ENCODE data around the gene TNIP1.

Gene TNIP1

GRCh38 chr5:151040211-151040747 lies 40.6 kb downstream of the TNIP1 start:
- no peak for DNase-seq (ENCODE audit: low read depth in 3 of 3)

GRCh38 chr5:151039665-151040064 lies 41.2 kb downstream of the TNIP1 start:
- DNase-seq (ENCODE audit: low read depth in 3 of 3): no peak

- DNase-seq (ENCODE audit: low read depth in 3 of 3): no peak
Observed at GRCh38 chr5:151038801-151039238, 42.0 kb downstream of the TNIP1 start.

GRCh38 chr5:151038412-151038745 lies 42.5 kb downstream of the TNIP1 start:
- DNase-seq (ENCODE audit: low read depth in 3 of 3): no peak

GRCh38 chr5:151037561-151038411 lies 43.0 kb downstream of the TNIP1 start:
- no peak for DNase-seq (ENCODE audit: low read depth in 3 of 3)

- DNase-seq (ENCODE audit: low read depth in 3 of 3): no peak
Observed at GRCh38 chr5:151036556-151036955, 44.3 kb downstream of the TNIP1 start.

- no peak for DNase-seq (ENCODE audit: low read depth in 3 of 3)
Observed at GRCh38 chr5:151034422-151035379, 46.1 kb downstream of the TNIP1 start.

GRCh38 chr5:151033217-151033934 lies 47.5 kb downstream of the TNIP1 start:
- DNase-seq (ENCODE audit: low read depth in 3 of 3): no peak

- no peak for DNase-seq (ENCODE audit: low read depth in 3 of 3)
Observed at GRCh38 chr5:151031554-151031953, 49.3 kb downstream of the TNIP1 start.

- no peak for DNase-seq (ENCODE audit: low read depth in 3 of 3)
Observed at GRCh38 chr5:151030379-151030778, 50.5 kb downstream of the TNIP1 start.

- DNase-seq (ENCODE audit: low read depth in 3 of 3): no peak
Observed at GRCh38 chr5:151030056-151030336, 50.8 kb downstream of the TNIP1 start.

- no peak for DNase-seq (ENCODE audit: low read depth in 3 of 3)
Observed at GRCh38 chr5:151029179-151030055, 51.4 kb downstream of the TNIP1 start.

- DNase-seq (ENCODE audit: low read depth in 3 of 3): no peak
Observed at GRCh38 chr5:151028717-151029116, 52.1 kb downstream of the TNIP1 start.

GRCh38 chr5:151027961-151028479 lies 52.8 kb downstream of the TNIP1 start:
- DNase-seq (ENCODE audit: low read depth in 3 of 3): no peak

GRCh38 chr5:151026679-151027078 lies 54.2 kb downstream of the TNIP1 start:
- DNase-seq (ENCODE audit: low read depth in 3 of 3): no peak

GRCh38 chr5:151026088-151026487 lies 54.7 kb downstream of the TNIP1 start:
- no peak for DNase-seq (ENCODE audit: low read depth in 3 of 3)

GRCh38 chr5:151025250-151025606 lies 55.6 kb downstream of the TNIP1 start:
- no peak for DNase-seq (ENCODE audit: low read depth in 3 of 3)

- DNase-seq (ENCODE audit: low read depth in 3 of 3): no peak
Observed at GRCh38 chr5:151024440-151025249, 56.2 kb downstream of the TNIP1 start.

GRCh38 chr5:151023651-151024050 lies 57.2 kb downstream of the TNIP1 start:
- DNase-seq (ENCODE audit: low read depth in 3 of 3): no peak

GRCh38 chr5:151023047-151023615 lies 57.7 kb downstream of the TNIP1 start:
- DNase-seq (ENCODE audit: low read depth in 3 of 3): no peak

All from stimulated activated CD4-positive, alpha-beta T cell treated with anti-CD3 and anti-CD28 coated beads, TNF-alpha, amount 100 ng/mL, for 48 hours (primary cell).